HG03439 (cell line): ENCODE data around the gene GUCD1.

Experiments
- ATAC-seq: cut with Tn5 transposase; IDR thresholded peaks from one replicate; pipeline ENCODE4 v1.9.1; 2021; ENCODE audit warnings: mild to moderate bottlenecking, moderate library complexity; ENCODE audit not compliant: unreplicated experiment

Gene GUCD1

GRCh38 chr22:24504540-24504939 lies 50.4 kb downstream of the GUCD1 start:
- no peak for ATAC-seq

GRCh38 chr22:24503843-24504338 lies 51.0 kb downstream of the GUCD1 start:
- no peak for ATAC-seq

GRCh38 chr22:24503137-24503842 lies 51.6 kb downstream of the GUCD1 start:
- no peak for ATAC-seq

DNA sequence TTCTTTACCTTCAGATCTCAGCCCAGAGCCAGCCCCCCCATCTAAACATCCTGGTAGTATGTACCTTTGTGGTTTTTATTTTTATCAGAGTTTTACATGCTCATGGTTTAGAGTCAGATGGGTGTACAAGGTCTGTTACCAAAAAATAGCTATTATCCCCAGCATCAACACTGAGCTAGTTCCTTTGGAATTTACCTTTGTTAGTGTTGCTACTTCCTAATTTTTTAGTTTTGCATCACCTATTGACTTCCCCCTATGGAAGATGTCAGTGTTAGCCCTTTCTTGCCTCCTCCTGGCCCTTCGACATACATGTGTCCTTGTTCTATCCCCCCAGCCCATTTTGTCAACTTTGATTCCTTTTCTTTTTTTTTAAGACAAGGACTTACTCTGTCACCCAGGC lies 52.4 kb downstream of the GUCD1 start:
- ATAC-seq = no peak

- no peak for ATAC-seq
These were observed 52.9 kb downstream of the GUCD1 start for GRCh38 chr22:24502034-24502433.

DNA sequence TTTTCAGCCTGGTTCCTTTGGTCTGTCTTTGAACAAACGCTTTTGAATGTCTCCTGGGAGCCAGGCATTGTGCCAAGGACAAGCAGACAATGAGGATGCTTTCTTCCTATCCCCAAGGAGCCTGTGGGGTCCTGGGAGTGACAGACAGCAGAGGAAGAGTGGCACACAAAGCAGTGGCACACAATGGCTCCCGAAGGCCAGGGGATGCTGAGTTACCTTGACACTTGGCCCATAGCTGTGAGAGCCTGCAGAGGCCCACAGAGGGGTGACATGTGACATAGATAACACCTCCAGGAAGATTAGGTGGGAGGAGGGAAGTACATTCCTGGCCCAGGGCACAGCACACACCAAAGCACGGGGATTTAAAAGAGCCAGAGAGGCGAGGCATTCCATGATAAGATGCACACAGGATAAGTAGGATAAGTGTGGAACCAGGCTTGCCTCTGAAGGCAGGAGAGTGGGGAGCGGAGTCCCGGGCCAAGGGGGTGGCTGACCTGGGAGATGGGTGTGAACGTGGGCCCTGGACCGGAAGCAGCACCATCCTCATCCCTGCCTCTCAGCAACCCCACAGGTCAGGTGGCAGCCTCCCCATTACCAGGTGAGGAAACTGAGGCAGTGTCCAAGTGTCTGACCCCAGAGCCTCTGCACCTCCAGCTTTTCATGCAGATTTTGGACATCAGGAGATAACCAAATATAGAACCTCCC lies 53.5 kb downstream of the GUCD1 start:
- no peak for ATAC-seq

DNA sequence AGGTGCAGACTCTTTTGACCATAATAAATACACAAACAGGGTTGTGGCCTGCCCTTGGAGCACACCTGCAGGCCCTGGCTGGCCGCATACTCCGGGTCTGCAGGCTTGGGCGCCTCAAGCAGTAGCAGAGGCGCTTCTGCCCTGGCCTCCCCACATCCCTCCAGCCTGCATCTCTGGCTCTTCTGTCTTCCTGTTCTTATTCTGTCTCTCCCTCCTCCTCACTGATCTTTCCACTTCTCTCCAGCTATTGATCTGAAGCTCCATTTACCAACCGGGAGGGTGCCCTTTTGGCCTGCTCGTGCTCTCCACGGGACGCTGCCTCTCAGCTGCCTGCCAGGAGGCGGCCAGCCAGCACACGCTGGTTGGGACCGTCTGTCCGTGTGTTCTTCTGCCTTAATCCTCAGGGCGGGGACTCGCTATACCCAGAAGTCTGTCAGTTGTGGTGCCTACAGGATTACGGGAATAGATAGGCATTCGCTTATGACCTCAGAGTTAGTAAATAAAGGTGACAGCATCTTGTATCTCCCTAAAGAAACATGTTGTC lies 54.6 kb downstream of the GUCD1 start:
- ATAC-seq = no peak

DNA sequence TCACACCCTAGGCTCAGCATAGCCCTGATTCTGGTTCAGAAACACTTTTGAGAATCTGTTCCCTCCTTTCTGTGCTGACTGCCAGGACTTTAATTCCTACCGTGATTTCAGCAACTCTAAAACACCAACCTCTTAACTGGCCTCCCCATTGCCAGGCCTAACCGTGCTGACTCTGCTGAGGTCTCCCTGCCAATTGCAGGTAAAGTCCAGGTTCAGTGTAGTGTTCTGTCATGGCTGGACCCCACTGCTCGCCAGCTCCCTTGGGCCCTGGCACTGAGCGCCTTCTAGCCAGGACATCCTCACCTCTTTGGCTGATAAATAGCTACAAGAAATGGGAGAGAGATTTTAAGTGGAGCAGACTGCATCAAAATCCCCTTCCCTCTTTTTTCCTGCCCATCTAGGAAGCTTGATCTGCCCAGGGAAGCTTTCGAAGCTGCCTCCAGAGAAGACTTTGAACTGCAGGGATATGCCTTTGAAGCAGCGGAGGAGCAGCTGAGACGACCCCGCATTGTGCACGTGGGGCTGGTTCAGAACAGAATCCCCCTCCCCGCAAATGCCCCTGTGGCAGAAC lies 55.1 kb downstream of the GUCD1 start:
- no peak for ATAC-seq

- ATAC-seq = no peak
These were observed 56.1 kb downstream of the GUCD1 start for GRCh38 chr22:24498824-24499223.

- no peak for ATAC-seq
These were observed 57.1 kb downstream of the GUCD1 start for GRCh38 chr22:24497841-24498258.

GRCh38 chr22:24496661-24497060 lies 58.3 kb downstream of the GUCD1 start:
- no peak for ATAC-seq

GRCh38 chr22:24496234-24496633 lies 58.7 kb downstream of the GUCD1 start:
- ATAC-seq = no peak

DNA sequence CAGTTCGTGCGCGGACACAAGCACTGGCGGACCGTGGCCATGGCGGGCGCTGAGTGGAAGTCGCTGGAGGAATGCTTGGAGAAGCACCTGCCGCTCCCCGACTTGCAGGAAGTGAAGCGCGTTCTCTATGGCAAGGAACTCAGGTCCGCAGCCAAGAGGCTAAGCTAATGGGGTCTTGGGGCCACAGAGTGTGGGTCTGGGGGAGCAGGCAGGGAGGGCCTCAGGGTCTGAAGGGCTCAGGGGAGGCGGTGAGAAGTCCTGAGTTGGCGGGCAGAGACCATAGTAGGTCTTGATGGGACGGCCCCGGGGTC lies 59.6 kb downstream of the GUCD1 start:
- ATAC-seq = no peak

- no peak for ATAC-seq
These were observed 60.2 kb downstream of the GUCD1 start, which contains the start of gene UPB1 for GRCh38 chr22:24494528-24495364. UPB1 (plus strand) TSS chr22:24495332; CDS start chr22:24495404, 72 bp downstream.

- no peak for ATAC-seq
These were observed 60.8 kb downstream of the GUCD1 start for GRCh38 chr22:24494167-24494527.

GRCh38 chr22:24492391-24492790 lies 62.5 kb downstream of the GUCD1 start:
- ATAC-seq = no peak
